ENCODE results near the gene SERPINF2. TPM values are rescaled to one million over a fixed set of nuclear protein-coding genes. Genes with fewer than 3 reads are reported as not detected.

Gene SERPINF2
- polyA plus RNA-seq, 1 of the 3 experiments (the other 2 are of a cell fraction) = 0.26 TPM

- no peak for TF ChIP-seq MEF2A (IDR thresholded peaks at IDR 0.05; ENCODE audit: borderline replicate concordance, low read depth)
- no peak for TF ChIP-seq FOXJ3 (CRISPR knock-in tag; IDR thresholded peaks at IDR 0.05)
These were observed 16.8 kb upstream of the SERPINF2 start (continued) for GRCh38 chr17:1725642-1726511.

- DNase-seq = no peak
- POLR2A ChIA-PET = interaction anchor here (1.6 kb wide), 1 partner anchor 10 kb away, joined by 5 read pairs; no protein-coding TSS in a partner anchor
- Histone ChIP-seq H3K79me2 (ENCODE audit: insufficient read depth) (peaks cover 4% of the 10 kb centered on the region; the same call in 1 of the 2 replicates), H3K9me3 (no peaks in the 10 kb centered on the region), H3K4me3 (ENCODE audit: low read depth in 2 of 2, low read length in 1 of 2) (no peak overlapping the region), H2AFZ (ENCODE audit: low read depth) (no peak overlapping the region), H3K4me2 (no peak overlapping the region), H3K9ac (no peak overlapping the region), H3K27me3 (ENCODE audit: insufficient read depth) (no peaks in the 10 kb centered on the region), H3F3A (replicated peaks; ENCODE audit: insufficient read depth) (peaks cover 10% of the 10 kb centered on the region), H3K36me3 (replicated peaks in 1 of 2; ENCODE audit: control insufficient read depth in 1 of 2, insufficient read depth in 2 of 2, low read length in 1 of 2) (peaks cover 0 to 33% of the 10 kb centered on the region in 2 experiments), H4K20me1 (ENCODE audit: insufficient read depth) (no peaks in the 10 kb centered on the region), H3K9me2 (no peaks in the 10 kb centered on the region), H3K27ac (ENCODE audit: low read depth in 2 of 2, low read length in 1 of 2) (no peak overlapping the region), H3K4me1 (ENCODE audit: control insufficient read depth in 1 of 2, insufficient read depth in 2 of 2, low read depth in 1 of 2, low read length in 1 of 2) (peaks cover 0 to 8% of the 10 kb centered on the region in 2 experiments; a peak in 2 of 4 replicates)
- TF ChIP-seq NFIC (IDR thresholded peaks at IDR 0.05; ENCODE audit: borderline replicate concordance) (no peak), GABPA (IDR thresholded peaks at IDR 0.05; ENCODE audit: low read depth) (no peak), REST (IDR thresholded peaks at IDR 0.05; ENCODE audit: low read depth, low read length) (no peak), RAD21 (IDR thresholded peaks at IDR 0.05; ENCODE audit: low read length) (no peak), ELF1 (IDR thresholded peaks at IDR 0.05) (no peak)
- CTCF ChIA-PET = interaction anchor here (0.5 to 0.8 kb wide), 3 partner anchors 57 to 518 kb away, joined by 3 to 4 read pairs (median 3); no protein-coding TSS in a partner anchor
- WGBS (ENCODE audit: low lambda C conversion rate) = 84% methylated on average over 11 of the region's 18 CpGs
These were observed 15.9 kb upstream of the SERPINF2 start for GRCh38 chr17:1726626-1727257.

- DNase-seq = no peak
- POLR2A ChIA-PET = interaction anchor here (1.6 kb wide), 1 partner anchor 11 kb away, joined by 5 read pairs; no protein-coding TSS in a partner anchor
- Histone ChIP-seq H3F3A (replicated peaks; ENCODE audit: insufficient read depth) (peaks cover 10% of the 10 kb centered on the region), H3K9me2 (no peaks in the 10 kb centered on the region), H3K9me3 (no peaks in the 10 kb centered on the region), H3K27ac (ENCODE audit: low read depth in 2 of 2, low read length in 1 of 2) (no peak overlapping the region), H4K20me1 (ENCODE audit: insufficient read depth) (no peaks in the 10 kb centered on the region), H2AFZ (ENCODE audit: low read depth) (no peak overlapping the region), H3K36me3 (replicated peaks in 1 of 2; ENCODE audit: control insufficient read depth in 1 of 2, insufficient read depth in 2 of 2, low read length in 1 of 2) (peaks cover 0 to 33% of the 10 kb centered on the region in 2 experiments), H3K4me2 (no peak overlapping the region), H3K27me3 (ENCODE audit: insufficient read depth) (no peaks in the 10 kb centered on the region), H3K4me1 (ENCODE audit: control insufficient read depth in 1 of 2, insufficient read depth in 2 of 2, low read depth in 1 of 2, low read length in 1 of 2) (peaks cover 0 to 8% of the 10 kb centered on the region in 2 experiments; a peak in 2 of 4 replicates), H3K79me2 (ENCODE audit: insufficient read depth) (peaks cover 4% of the 10 kb centered on the region; the same call in 1 of the 2 replicates), H3K4me3 (ENCODE audit: low read depth in 2 of 2, low read length in 1 of 2) (no peak overlapping the region), H3K9ac (no peak overlapping the region)
- CTCF ChIA-PET = interaction anchor here (0.5 to 1.0 kb wide), 2 partner anchors 57 to 87 kb away, joined by 3 to 6 read pairs; no protein-coding TSS in a partner anchor
- WGBS (ENCODE audit: low lambda C conversion rate) = 82% methylated on average over 6 of the region's 21 CpGs
- TF ChIP-seq USF2 (IDR thresholded peaks at IDR 0.05; ENCODE audit: borderline replicate concordance, low read depth, low read length) (no peak), EZH2phosphoT487 (IDR thresholded peaks at IDR 0.05; ENCODE audit: borderline replicate concordance, low read depth) (no peak), FOSL2 (IDR thresholded peaks at IDR 0.05; ENCODE audit: borderline replicate concordance, low read depth) (no peak), CHD2 (IDR thresholded peaks at IDR 0.05; ENCODE audit: low read length, partially characterized antibody) (no peak), SIN3A (IDR thresholded peaks at IDR 0.05; ENCODE audit: borderline replicate concordance, low read depth, low read length) (no peak), FOXJ3 (CRISPR knock-in tag; IDR thresholded peaks at IDR 0.05) (no peak), USF1 (IDR thresholded peaks at IDR 0.05; ENCODE audit: borderline replicate concordance, low read depth) (no peak), POLR2AphosphoS5 (IDR thresholded peaks at IDR 0.05; ENCODE audit: low read depth, low read length) (no peak), NFIC (IDR thresholded peaks at IDR 0.05; ENCODE audit: borderline replicate concordance) (no peak), PBX3 (IDR thresholded peaks at IDR 0.05) (no peak), GATA2 (CRISPR knock-in tag; IDR thresholded peaks at IDR 0.05) (no peak)
These were observed 15.3 kb upstream of the SERPINF2 start for GRCh38 chr17:1727258-1727789.
